Sigmoid colon (tissue), 7 donors: ENCODE results near the gene FUT8. TPM values are rescaled to one million over a fixed set of nuclear protein-coding genes. Genes with fewer than 3 reads are reported as not detected.

Experiments used
- DNase-seq: peaks from one replicate; pipeline ENCODE4 v3.0.0-alpha.2; 2019
- H3K27ac ChIP-seq, 4 donors: fragments of 200-600 bp; sonication (generic); one replicate each; pipeline ENCODE4 v1.5.1; 2016 to 2019; ENCODE audit warnings: mild to moderate bottlenecking in 1 of 4
- H3K27me3 ChIP-seq, 3 donors: fragments of 200-600 bp; sonication (generic); one replicate each; pipeline ENCODE4 v1.5.1; 2019; ENCODE audit warnings: mild to moderate bottlenecking in 1 of 3
- H3K36me3 ChIP-seq, 4 donors: fragments of 200-600 bp; sonication (generic); one replicate each; pipeline ENCODE4 v1.5.1; 2016 to 2019
- H3K4me1 ChIP-seq, 4 donors: fragments of 200-600 bp; sonication (generic); one replicate each; pipeline ENCODE4 v1.5.1; 2017 to 2019
- H3K4me3 ChIP-seq, 4 donors: fragments of 200-600 bp; sonication (generic); one replicate each; pipeline ENCODE4 v1.5.1; 2017 to 2019; ENCODE audit warnings: mild to moderate bottlenecking in 2 of 4, moderate library complexity in 1 of 4
- H3K9me3 ChIP-seq, 4 donors: fragments of 200-600 bp in 3 of 4; sonication (generic) in 3 of 4; one replicate each; pipeline versions ENCODE4 v1.5.1 to v1.6.1; 2013 to 2019
- CTCF ChIP-seq, 4 experiments: fragments of 450-650 bp in 3 of 4; fragments of 200-600 bp in 1 of 4; IDR thresholded peaks; one replicate each; pipeline ENCODE4 v1.5.1; 2016 to 2019; ENCODE audit warnings: antibody characterized with exemption in 4 of 4, mild to moderate bottlenecking in 3 of 4, moderate library complexity in 2 of 4
- EP300 ChIP-seq, 4 donors: sonication (generic); formaldehyde crosslinking; IDR thresholded peaks; one replicate each; pipeline ENCODE4 v1.6.1; 2017; ENCODE audit warnings: antibody characterized with exemption in 4 of 4
- POLR2A ChIP-seq, 2 donors: fragments of 450-650 bp; IDR thresholded peaks; one replicate each; pipeline ENCODE4 v1.6.1; 2016; ENCODE audit warnings: antibody characterized with exemption in 2 of 2, mild to moderate bottlenecking in 2 of 2, moderate library complexity in 2 of 2
- POLR2AphosphoS5 ChIP-seq, 4 donors: sonication (generic); formaldehyde crosslinking; IDR thresholded peaks; one replicate each; pipeline ENCODE4 v1.6.1; 2017; ENCODE audit warnings: antibody characterized with exemption in 4 of 4
- WGBS, 2 donors: extraction: QIAGEN DNeasy Blood & Tissue Kit; methylation state at CpG; one replicate each; pipeline ENCODE4 v1.1.7; 2013; 5-methylcytosine and 5-hydroxymethylcytosine counted together
- intact Hi-C: fragments of 100-400 bp; cut with DNase I; formaldehyde crosslinking; loops from one replicate; pipeline ENCODE4 v1.15.1; 2023
- polyA plus RNA-seq, 3 donors: library from polyadenylated mRNA; stranded (reverse); fragments of 200-250 nt; gene quantifications; one replicate each; pipeline ENCODE4 v1.2.3, GENCODE V29; 2013
- total RNA-seq, 4 donors: library from RNA; depleted of rRNA; stranded (reverse); fragments of >200 nt; gene quantifications; one replicate each; pipeline ENCODE4 v1.1.0, GENCODE V29; 2016
- donor health status: healthy with polysubstance abuse.
- donor health status: Bipolar disorder and iron deficiency.
- donor health status: healthy.

The FUT8 gene
- total and polyA plus RNA-seq, 7 donors, result 2.5 to 53.9 (median 22.0) TPM

GRCh38 chr14:65491274-65491673 lies 78.7 kb downstream of the FUT8 start:
- Histone ChIP-seq H3K4me1 (peaks cover 0 to 7% (median 0%) of the 10 kb centered on the region in 4 donors), H3K9me3 (no peaks in the 10 kb centered on the region), H3K27ac (no peak overlapping the region), H3K27me3 (no peaks in the 10 kb centered on the region), H3K36me3 (no peaks in the 10 kb centered on the region), H3K4me3 (no peak overlapping the region)
- WGBS, 2 donors, result 91 to 99% methylated on average over 1 of the region's 1 CpG
- no peak for DNase-seq
- TF ChIP-seq CTCF (IDR thresholded peaks at IDR 0.05) (no peak), EP300 (IDR thresholded peaks at IDR 0.05) (no peak), POLR2A (IDR thresholded peaks at IDR 0.05) (no peak), POLR2AphosphoS5 (IDR thresholded peaks at IDR 0.05) (no peak)
- intact Hi-C loops, result loop anchor here (10.0 kb wide), 1 partner anchor 64 kb away; no protein-coding TSS in a partner anchor

GRCh38 chr14:65492266-65492665 lies 79.7 kb downstream of the FUT8 start:
- peaks cover 0 to 3% (median 0%) of the 10 kb centered on the region in 4 donors for H3K4me1 ChIP-seq
- H3K36me3 ChIP-seq, result no peaks in the 10 kb centered on the region
- TF ChIP-seq POLR2AphosphoS5 (IDR thresholded peaks at IDR 0.05) (no peak), EP300 (IDR thresholded peaks at IDR 0.05) (no peak), POLR2A (IDR thresholded peaks at IDR 0.05) (no peak), CTCF (IDR thresholded peaks at IDR 0.05) (no peak)
- intact Hi-C loops, result loop anchor here (10.0 kb wide), 1 partner anchor 63 kb away; no protein-coding TSS in a partner anchor
- H3K4me3 ChIP-seq, result no peak overlapping the region
- no peaks in the 10 kb centered on the region for H3K9me3 ChIP-seq
- WGBS, 2 donors, result 95 to 97% methylated on average over 3 of the region's 3 CpGs
- DNase-seq, result no peak
- no peaks in the 10 kb centered on the region for H3K27me3 ChIP-seq
- H3K27ac ChIP-seq, result no peak overlapping the region

GRCh38 chr14:65495196-65495595 lies 82.7 kb downstream of the FUT8 start:
- 72 to 88% methylated on average over 1 of the region's 1 CpG for WGBS, 2 donors
- no peaks in the 10 kb centered on the region for H3K27me3 ChIP-seq
- TF ChIP-seq CTCF (IDR thresholded peaks at IDR 0.05), result no peak

GRCh38 chr14:65496178-65496993 lies 83.9 kb downstream of the FUT8 start:
- Histone ChIP-seq H3K4me1 (peaks cover 0 to 13% (median 5%) of the 10 kb centered on the region in 4 donors), H3K36me3 (no peaks in the 10 kb centered on the region), H3K4me3 (no peak overlapping the region), H3K27ac (no peak overlapping the region), H3K9me3 (no peaks in the 10 kb centered on the region), H3K27me3 (no peaks in the 10 kb centered on the region)
- intact Hi-C loops, result loop anchor here (10.0 kb wide), 1 partner anchor 58 kb away; no protein-coding TSS in a partner anchor
- no peak for DNase-seq
- WGBS, 2 donors, result 92 to 96% methylated on average over 6 of the region's 6 CpGs
- TF ChIP-seq CTCF (IDR thresholded peaks at IDR 0.05), result no peak
- no peak for TF ChIP-seq POLR2AphosphoS5 (IDR thresholded peaks at IDR 0.05)
- no peak for TF ChIP-seq EP300 (IDR thresholded peaks at IDR 0.05)

More at GRCh38 chr14:65495196-65495595, 82.7 kb downstream of the FUT8 start:
- DNase-seq, result no peak
- intact Hi-C loops, result loop anchor here (10.0 kb wide), 1 partner anchor 60 kb away; no protein-coding TSS in a partner anchor
- Histone ChIP-seq H3K36me3 (no peaks in the 10 kb centered on the region), H3K9me3 (no peaks in the 10 kb centered on the region), H3K27ac (no peak overlapping the region), H3K4me1 (peaks cover 0 to 8% (median 4%) of the 10 kb centered on the region in 4 donors), H3K4me3 (no peak overlapping the region)
